Spleen (tissue), 11 donors: Measurements from ENCODE around the gene COQ8A. TPM values are rescaled to one million over a fixed set of nuclear protein-coding genes. Genes with fewer than 3 reads are reported as not detected.

Experiments
- DNase-seq: peaks from one replicate; pipeline ENCODE4 v3.0.0-alpha.2; 2020
- H3K27ac ChIP-seq, 8 donors: fragments of 200-600 bp; sonication (generic) in 7 of 8; 1 replicate in 4 of 8; 2 replicates in 4 of 8; pipeline versions ENCODE4 v1.5.0 to v1.8.0; 2016 to 2021; ENCODE audit warnings: inconsistent platforms in 4 of 8, mild to moderate bottlenecking in 4 of 8, moderate library complexity in 1 of 8
- H3K27me3 ChIP-seq, 7 donors: fragments of 200-600 bp; sonication (generic) in 6 of 7; replicated peaks in 1 of 7; 1 replicate in 4 of 7; 2 replicates in 3 of 7; pipeline versions ENCODE4 v1.5.0 to v1.8.0; 2016 to 2021; ENCODE audit warnings: inconsistent platforms in 3 of 7, mild to moderate bottlenecking in 1 of 7
- H3K36me3 ChIP-seq, 6 donors: fragments of 200-600 bp; sonication (generic) in 5 of 6; 1 replicate in 4 of 6; 2 replicates in 2 of 6; pipeline versions ENCODE4 v1.5.0 to v1.8.0; 2016 to 2021; ENCODE audit warnings: inconsistent platforms in 2 of 6
- H3K4me1 ChIP-seq, 6 donors: fragments of 200-600 bp; sonication (generic) in 5 of 6; 1 replicate in 3 of 6; 2 replicates in 3 of 6; pipeline versions ENCODE4 v1.5.0 to v1.8.0; 2016 to 2021; ENCODE audit warnings: inconsistent platforms in 3 of 6
- H3K4me3 ChIP-seq, 8 donors: fragments of 200-600 bp; sonication (generic) in 7 of 8; 1 replicate in 4 of 8; 2 replicates in 4 of 8; pipeline versions ENCODE4 v1.5.0 to v1.8.0; 2016 to 2021; ENCODE audit warnings: inconsistent platforms in 4 of 8, mild to moderate bottlenecking in 4 of 8, moderate library complexity in 2 of 8
- H3K9me3 ChIP-seq, 8 donors: fragments of 200-600 bp; sonication (generic) in 7 of 8; 1 replicate in 4 of 8; 2 replicates in 4 of 8; pipeline versions ENCODE4 v1.5.0 to v1.8.0; 2016 to 2021; ENCODE audit warnings: inconsistent platforms in 4 of 8
- POLR2A ChIP-seq, 3 donors: fragments of 450-650 bp; IDR thresholded peaks; one replicate each; pipeline ENCODE4 v1.5.1; 2017; ENCODE audit warnings: antibody characterized with exemption in 3 of 3, mild to moderate bottlenecking in 1 of 3
- POLR2AphosphoS5 ChIP-seq, 3 donors: sonication (generic); formaldehyde crosslinking; IDR thresholded peaks; one replicate each; pipeline ENCODE4 v1.5.1; 2017; ENCODE audit warnings: antibody characterized with exemption in 3 of 3
- WGBS, 5 donors: extraction: QIAGEN DNeasy Blood & Tissue Kit in 3 of 5; methylation state at CpG; one replicate each; pipeline versions ENCODE4 v1.1.5 to v1.1.7; 2013 to 2018; 5-methylcytosine and 5-hydroxymethylcytosine counted together
- intact Hi-C: fragments of 100-400 bp; cut with DNase I; formaldehyde crosslinking; loops from one replicate; pipeline ENCODE4 v1.15.0; 2023; ENCODE audit warnings: low total_unique reads
- polyA plus RNA-seq, 3 donors: library from polyadenylated mRNA; stranded (reverse); fragments of 200-250 nt; gene quantifications; one replicate each; pipeline ENCODE4 v1.2.1, GENCODE V29; 2013
- total RNA-seq, 7 donors: library from RNA; depleted of rRNA in 3 of 7; stranded (reverse); fragments of >200 nt in 3 of 7; fragmentation: NEBNext Ultra II Directional in 4 of 7; extraction: Animal tissue kit (Norgen Biotek cat#: 25700) in 4 of 7; gene quantifications; one replicate each; pipeline versions ENCODE4 v1.1.0 to v1.2.1, GENCODE V29; 2016 to 2021
- TF ChIP-seq, protein P1 (sequence below), 11 experiments: fragments of 200-600 bp in 7 of 11; fragments of 450-650 bp in 4 of 11; sonication (generic) in 4 of 11; IDR thresholded peaks in 8 of 11; conservative IDR thresholded peaks in 3 of 11; 1 replicate in 7 of 11; 2 replicates in 4 of 11; pipeline versions ENCODE4 v1.4.0 to v1.8.0; 2016 to 2021; ENCODE audit warnings: antibody characterized with exemption in 11 of 11, inconsistent platforms in 4 of 11, mild to moderate bottlenecking in 1 of 11
- donor health status: healthy with polysubstance abuse.
- donor health status: DM: no; HTN: no; CAD: no; lungs with moderate emphysema.
- donor health status: DM: no; HTN: no; CAD: no.
- donor health status: Bipolar disorder and iron deficiency.
- donor health status: healthy.
- donor health status: DM: no; HTN: no; CAD: no.
- donor health status: DM: yes; HTN: yes; CAD: no.

The COQ8A gene
- total and polyA plus RNA-seq, 10 donors = 31.0 to 59.4 (median 41.2) TPM

DNA sequence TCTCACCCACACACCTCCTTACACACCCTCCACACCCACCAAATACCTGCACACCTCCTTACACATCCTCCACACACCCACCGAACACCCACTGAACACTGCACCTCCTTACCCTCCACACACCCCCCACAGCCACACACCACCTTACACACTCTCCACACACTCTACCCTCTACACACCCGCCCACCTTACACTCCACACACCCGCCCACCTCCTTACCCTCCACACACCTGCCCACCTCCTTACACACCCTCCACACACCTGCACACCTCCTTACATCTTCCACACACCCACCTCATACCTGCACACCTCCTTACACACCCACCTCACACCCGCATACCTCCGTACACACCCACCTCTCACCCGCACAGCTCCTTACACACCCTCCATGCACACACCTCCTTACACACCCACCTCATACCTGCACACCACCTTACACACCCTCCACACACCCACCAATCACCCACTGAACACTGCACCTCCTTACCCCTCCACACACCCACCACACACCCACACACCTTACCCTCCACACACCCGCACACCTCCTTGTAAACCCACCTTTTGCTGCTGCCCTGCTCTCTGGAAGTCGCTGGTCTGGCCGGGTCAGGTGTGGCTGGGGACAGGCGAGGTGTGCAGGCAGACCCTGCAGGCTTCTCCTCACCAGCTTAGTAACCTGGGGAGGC, 38.5 kb downstream of the COQ8A start:
- 93 to 98% (median 96%) methylated on average over 5 to 10 of the region's 10 CpGs for WGBS, 5 donors
- TF ChIP-seq POLR2AphosphoS5 (IDR thresholded peaks at IDR 0.05) (no peak), POLR2A (IDR thresholded peaks at IDR 0.05) (no peak)
- TF ChIP-seq, protein P1, sequence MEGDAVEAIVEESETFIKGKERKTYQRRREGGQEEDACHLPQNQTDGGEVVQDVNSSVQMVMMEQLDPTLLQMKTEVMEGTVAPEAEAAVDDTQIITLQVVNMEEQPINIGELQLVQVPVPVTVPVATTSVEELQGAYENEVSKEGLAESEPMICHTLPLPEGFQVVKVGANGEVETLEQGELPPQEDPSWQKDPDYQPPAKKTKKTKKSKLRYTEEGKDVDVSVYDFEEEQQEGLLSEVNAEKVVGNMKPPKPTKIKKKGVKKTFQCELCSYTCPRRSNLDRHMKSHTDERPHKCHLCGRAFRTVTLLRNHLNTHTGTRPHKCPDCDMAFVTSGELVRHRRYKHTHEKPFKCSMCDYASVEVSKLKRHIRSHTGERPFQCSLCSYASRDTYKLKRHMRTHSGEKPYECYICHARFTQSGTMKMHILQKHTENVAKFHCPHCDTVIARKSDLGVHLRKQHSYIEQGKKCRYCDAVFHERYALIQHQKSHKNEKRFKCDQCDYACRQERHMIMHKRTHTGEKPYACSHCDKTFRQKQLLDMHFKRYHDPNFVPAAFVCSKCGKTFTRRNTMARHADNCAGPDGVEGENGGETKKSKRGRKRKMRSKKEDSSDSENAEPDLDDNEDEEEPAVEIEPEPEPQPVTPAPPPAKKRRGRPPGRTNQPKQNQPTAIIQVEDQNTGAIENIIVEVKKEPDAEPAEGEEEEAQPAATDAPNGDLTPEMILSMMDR (IDR thresholded peaks at IDR 0.05 in 8 of 11, conservative IDR thresholded peaks at IDR 0.05 in 3 of 11) = no peak
- no peak for DNase-seq
- Histone ChIP-seq H3K4me1 (peaks cover 0 to 38% (median 18%) of the 10 kb centered on the region in 6 donors), H3K27me3 (no peaks in the 10 kb centered on the region), H3K36me3 (peaks cover 0 to 95% (median 31%) of the 10 kb centered on the region in 6 donors), H3K4me3 (no peak overlapping the region), H3K27ac (no peak overlapping the region), H3K9me3 (no peaks in the 10 kb centered on the region)
- intact Hi-C loops = no loop called here

DNA sequence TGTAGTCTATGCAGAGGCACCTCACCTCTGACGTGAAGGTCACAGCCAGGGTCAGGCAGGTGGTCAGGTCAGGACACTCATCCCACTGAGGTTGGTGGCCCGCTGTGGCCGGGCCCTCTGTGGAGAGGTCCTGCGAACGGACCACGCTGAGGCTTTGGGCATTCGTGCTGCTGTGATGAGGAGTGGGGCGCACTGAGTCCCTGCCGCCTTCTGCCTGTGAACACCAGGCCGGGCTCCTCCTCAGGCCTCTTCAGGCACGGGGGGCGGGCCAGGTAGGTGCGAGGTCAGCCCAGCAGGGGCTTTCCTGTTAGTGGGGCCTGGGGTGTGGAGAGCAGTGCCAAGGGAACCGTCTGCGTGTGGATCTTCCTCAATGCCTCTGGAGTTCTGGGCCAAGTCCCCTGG, 39.0 kb downstream of the COQ8A start:
- no peaks in the 10 kb centered on the region for H3K9me3 ChIP-seq
- H3K4me1 ChIP-seq = peaks cover 0 to 32% (median 13%) of the 10 kb centered on the region in 6 donors
- WGBS, 5 donors = 91 to 94% (median 92%) methylated on average over 2 to 15 of the region's 15 CpGs; no CpG with 5 or more reads in 1 of the 5 donors
- intact Hi-C loops = no loop called here
- no peak overlapping the region for H3K27ac ChIP-seq
- TF ChIP-seq POLR2AphosphoS5 (IDR thresholded peaks at IDR 0.05) (no peak), POLR2A (IDR thresholded peaks at IDR 0.05) (no peak)
- TF ChIP-seq, protein P1 (IDR thresholded peaks at IDR 0.05 in 8 of 11, conservative IDR thresholded peaks at IDR 0.05 in 3 of 11) = no peak
- no peak overlapping the region for H3K4me3 ChIP-seq
- DNase-seq = peak; percentile 67
- H3K36me3 ChIP-seq = peaks cover 0 to 95% (median 34%) of the 10 kb centered on the region in 6 donors
- H3K27me3 ChIP-seq = no peaks in the 10 kb centered on the region

DNA sequence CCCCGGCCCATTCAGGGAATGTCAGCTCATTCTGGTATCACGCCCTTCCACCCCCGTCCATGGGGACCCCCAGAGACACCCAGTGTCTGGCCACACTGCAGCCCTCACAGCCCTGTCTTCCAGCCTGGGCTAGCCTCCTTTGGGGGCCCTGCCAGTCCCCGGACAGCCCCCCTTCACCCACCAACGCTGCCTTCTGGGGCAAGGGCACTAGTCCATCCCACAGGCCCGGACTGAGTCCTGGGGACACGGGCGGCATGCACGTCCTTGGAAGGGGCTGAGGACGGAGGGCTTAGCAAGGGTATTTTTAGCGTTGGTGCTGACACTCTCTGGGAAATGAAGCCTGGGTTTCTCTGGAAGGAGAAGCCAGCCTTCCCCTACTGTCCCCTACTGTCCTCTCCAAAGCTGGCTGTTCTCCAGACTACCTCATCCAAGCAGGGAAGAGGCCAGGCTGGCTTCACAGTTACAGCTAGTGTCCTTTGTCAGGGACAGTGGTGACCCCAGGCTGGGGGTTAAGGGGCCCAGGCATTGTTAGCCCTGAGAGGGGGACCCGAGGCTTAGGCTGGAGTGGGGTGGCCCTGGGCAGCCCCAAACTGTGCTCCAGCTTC, 39.5 kb downstream of the COQ8A start:
- no peaks in the 10 kb centered on the region for H3K27me3 ChIP-seq
- TF ChIP-seq POLR2A (IDR thresholded peaks at IDR 0.05) (no peak), POLR2AphosphoS5 (IDR thresholded peaks at IDR 0.05) (no peak)
- TF ChIP-seq, protein P1 (IDR thresholded peaks at IDR 0.05 in 8 of 11, conservative IDR thresholded peaks at IDR 0.05 in 3 of 11) = no peak
- no peak overlapping the region for H3K27ac ChIP-seq
- H3K36me3 ChIP-seq = peaks cover 0 to 95% (median 39%) of the 10 kb centered on the region in 6 donors
- peak; percentile 72 for DNase-seq
- intact Hi-C loops = no loop called here
- WGBS, 5 donors = 73 to 91% (median 88%) methylated on average over 10 to 12 of the region's 12 CpGs
- no peak overlapping the region for H3K4me3 ChIP-seq
- H3K9me3 ChIP-seq = no peaks in the 10 kb centered on the region
- peaks cover 0 to 27% (median 8%) of the 10 kb centered on the region in 6 donors for H3K4me1 ChIP-seq

DNA sequence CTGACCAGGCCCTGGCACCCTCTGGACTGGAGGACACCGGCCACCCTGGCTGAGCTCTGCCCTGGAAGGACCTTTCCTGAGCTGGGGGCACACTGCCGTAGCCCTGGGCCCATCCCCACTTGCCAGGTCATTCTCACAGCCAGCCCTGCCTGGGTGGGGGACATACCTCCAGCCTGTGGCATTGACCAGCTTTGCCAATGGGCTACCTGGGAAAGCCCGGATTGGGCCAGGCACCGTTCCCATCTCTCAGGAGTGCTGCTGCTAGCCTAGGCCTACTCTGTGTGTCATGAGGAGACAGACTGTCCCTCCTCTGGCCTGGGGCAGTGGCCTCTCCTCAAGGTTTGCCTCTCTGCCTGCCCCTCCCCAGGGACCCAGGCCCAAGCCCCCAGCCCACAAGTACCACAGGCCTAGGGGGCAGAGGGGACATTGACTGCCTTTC, 40.0 kb downstream of the COQ8A start:
- 83 to 99% (median 96%) methylated on average over 1 to 4 of the region's 4 CpGs for WGBS, 5 donors
- H3K36me3 ChIP-seq = peaks cover 0 to 95% (median 43%) of the 10 kb centered on the region in 6 donors
- peak; percentile 60 for DNase-seq
- peaks cover 0 to 22% (median 3%) of the 10 kb centered on the region in 6 donors for H3K4me1 ChIP-seq
- H3K27me3 ChIP-seq = no peaks in the 10 kb centered on the region
- no peaks in the 10 kb centered on the region for H3K9me3 ChIP-seq
- no peak overlapping the region for H3K4me3 ChIP-seq
- intact Hi-C loops = no loop called here
- TF ChIP-seq POLR2A (IDR thresholded peaks at IDR 0.05) (no peak), POLR2AphosphoS5 (IDR thresholded peaks at IDR 0.05) (no peak)
- TF ChIP-seq, protein P1 (IDR thresholded peaks at IDR 0.05 in 8 of 11, conservative IDR thresholded peaks at IDR 0.05 in 3 of 11) = no peak
- no peak overlapping the region for H3K27ac ChIP-seq
